GM10266 (cell line): ENCODE data around the gene PPP2R5C.

Source experiments
- DNase-seq: peaks from one replicate; pipeline ENCODE4 v3.0.0; 2012; ENCODE audit errors: extremely low spot score
- TF ChIP-seq, protein P1 (sequence below): IDR thresholded peaks from 2 replicates; pipeline ENCODE4 v1.5.1; 2012; ENCODE audit warnings: mild to moderate bottlenecking, low read depth; ENCODE audit not compliant: control insufficient read depth, insufficient read depth; ENCODE audit errors: missing control alignments

The PPP2R5C gene

DNA sequence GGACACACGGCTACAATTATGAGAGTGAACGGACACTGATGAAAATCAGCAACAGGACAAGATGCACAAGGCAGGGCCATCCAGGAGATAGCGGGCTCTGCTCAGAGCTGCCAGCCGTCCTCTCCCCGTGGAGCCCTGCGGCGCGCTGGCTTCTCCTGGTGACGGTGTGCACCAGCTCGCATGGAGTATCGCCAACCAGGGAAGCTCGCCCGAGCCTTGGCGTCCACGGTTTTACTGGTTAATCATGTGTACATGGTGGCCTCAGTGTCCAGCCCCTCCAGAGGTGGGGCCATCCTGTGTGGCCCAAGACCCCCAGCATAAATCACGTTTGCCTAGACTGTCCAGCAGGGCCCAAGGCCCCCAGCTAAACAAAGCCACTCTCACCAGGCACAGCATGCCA lies 171.7 kb downstream of the PPP2R5C start:
- no peak for DNase-seq

DNA sequence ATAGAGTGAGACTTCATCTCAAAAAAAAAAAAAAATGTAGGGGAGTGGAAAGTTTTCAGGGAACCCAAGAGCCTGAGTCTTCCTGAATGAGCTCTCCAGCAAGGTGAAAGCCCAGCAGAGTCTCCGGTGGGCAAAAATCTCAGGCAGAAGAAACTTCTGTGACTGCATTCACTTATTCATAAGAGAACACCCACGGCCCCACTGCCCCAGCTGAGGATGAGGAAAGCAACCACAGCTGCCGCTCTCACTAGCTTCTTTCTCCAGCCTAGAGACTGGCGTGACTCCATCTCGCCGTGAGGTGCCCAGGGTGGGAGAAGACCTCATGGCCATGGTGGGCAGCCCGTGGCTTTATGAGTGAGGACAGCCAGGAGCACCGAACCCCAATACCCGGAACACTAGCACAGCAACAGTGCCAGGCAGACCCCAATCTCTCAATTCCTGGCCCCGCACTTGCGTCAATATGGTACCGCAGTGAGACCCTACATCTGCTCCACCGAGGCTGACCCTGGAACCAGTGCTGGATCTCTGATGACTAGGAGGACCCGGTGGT lies 173.2 kb downstream of the PPP2R5C start:
- DNase-seq, result no peak
- TF ChIP-seq, protein P1, sequence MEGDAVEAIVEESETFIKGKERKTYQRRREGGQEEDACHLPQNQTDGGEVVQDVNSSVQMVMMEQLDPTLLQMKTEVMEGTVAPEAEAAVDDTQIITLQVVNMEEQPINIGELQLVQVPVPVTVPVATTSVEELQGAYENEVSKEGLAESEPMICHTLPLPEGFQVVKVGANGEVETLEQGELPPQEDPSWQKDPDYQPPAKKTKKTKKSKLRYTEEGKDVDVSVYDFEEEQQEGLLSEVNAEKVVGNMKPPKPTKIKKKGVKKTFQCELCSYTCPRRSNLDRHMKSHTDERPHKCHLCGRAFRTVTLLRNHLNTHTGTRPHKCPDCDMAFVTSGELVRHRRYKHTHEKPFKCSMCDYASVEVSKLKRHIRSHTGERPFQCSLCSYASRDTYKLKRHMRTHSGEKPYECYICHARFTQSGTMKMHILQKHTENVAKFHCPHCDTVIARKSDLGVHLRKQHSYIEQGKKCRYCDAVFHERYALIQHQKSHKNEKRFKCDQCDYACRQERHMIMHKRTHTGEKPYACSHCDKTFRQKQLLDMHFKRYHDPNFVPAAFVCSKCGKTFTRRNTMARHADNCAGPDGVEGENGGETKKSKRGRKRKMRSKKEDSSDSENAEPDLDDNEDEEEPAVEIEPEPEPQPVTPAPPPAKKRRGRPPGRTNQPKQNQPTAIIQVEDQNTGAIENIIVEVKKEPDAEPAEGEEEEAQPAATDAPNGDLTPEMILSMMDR, result no peak

More for the DNA sequence above, 171.7 kb downstream of the PPP2R5C start:
- TF ChIP-seq, protein P1, result no peak

DNA sequence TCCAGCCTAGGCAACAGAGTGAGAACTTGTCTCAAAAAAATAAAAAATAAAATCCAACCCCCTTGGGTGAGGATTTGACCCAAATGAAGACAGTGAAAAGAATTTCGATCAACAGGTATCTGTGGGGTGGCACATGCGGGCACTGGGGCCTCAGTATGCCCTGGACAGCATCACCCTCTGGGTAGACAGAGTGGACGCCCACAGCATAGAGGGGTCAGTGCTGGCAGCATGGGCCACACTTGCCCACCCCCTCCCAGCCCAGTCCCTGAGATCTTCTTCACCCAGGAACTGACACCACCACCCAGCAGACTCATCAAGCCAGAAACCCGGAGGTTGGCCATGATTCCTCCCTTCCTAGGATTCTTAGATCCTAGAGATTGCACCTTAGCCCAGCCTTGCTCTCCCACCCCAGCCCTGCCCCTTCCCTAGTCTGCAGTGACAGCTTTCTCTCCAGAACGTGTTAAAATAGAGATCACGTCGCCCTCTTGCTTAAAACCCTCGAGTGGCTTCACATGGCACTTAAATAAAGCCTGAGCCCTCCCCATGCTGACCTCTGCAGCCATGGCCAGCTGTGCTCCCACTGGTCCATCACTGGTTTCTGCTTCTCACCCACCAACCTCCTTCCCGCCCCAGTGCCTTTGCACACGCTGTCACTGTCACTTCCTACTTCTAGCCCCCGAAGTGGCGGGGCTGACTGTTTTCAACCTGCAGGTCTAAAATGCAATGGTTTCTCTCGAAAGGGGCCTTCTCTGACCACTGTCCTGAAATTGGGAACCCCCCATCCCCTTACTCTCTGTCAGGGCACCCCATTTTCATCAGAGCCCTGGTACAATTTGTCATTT lies 176.6 kb downstream of the PPP2R5C start:
- DNase-seq, result no peak
- TF ChIP-seq, protein P1, result no peak

DNA sequence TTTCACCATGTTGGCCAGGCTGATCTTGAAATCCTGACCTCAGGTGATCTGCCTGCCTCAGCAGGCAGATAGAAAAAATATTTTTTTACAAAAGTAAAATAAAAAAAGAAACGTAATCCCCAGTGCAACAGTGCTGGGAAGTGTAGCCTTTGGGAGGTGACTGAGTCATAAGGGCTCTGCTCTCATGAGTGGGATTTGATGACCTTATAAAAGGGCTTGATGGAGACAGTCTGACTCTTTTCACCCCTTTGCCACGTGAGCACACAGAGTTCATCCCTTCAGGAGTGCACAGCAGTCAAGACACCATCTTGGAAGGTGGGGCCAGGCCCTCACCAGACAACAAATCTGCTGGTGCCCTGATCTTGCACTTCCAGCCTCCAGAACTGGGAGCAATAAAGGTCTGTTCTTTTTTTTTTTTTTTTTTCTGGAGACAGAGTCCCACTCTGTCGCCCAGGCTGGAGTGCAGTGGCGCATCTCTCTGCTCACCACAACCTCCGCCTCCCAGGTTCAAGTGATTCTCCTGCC lies 178.2 kb downstream of the PPP2R5C start:
- no peak for DNase-seq
- TF ChIP-seq, protein P1, result no peak

DNA sequence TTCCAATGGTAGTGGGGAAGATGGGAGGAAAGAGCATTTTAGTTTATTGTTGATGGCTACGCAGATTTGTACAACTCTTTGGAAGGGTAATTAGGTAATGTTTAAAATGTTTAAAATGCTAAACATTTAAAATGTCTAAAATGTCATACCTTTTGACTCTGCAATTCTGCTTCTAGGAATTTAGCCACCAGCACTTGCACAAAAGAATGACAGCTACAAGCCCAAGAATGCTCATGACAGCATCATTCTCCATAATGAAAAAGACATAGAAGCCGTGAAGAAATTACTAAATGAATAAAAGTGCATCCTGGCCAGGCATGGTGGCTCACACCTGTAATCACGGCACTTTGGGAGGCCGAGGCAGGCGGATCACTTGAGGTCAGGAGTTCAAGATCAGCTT lies 182.9 kb downstream of the PPP2R5C start:
- DNase-seq, result no peak
- TF ChIP-seq, protein P1, result no peak

DNA sequence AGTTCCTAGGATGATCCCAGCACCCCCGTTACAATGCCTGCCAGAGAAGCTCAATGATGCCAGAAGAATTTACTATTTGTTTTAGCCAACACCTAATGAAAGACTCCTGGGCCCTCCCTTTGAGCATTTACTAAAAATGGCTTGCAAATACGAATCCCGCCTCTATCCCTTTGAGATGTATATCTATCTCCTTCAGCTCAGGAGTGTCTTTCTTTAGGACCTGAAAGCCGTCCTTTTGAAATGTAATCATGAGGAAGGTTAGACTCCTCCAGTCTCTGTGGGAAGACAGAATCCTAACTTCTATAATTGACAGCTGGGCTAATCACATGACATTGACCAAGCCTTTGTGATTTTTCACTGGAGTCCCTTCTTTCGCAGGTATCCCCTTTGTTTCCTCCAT lies 183.7 kb downstream of the PPP2R5C start:
- DNase-seq, result no peak
- TF ChIP-seq, protein P1, result no peak

DNA sequence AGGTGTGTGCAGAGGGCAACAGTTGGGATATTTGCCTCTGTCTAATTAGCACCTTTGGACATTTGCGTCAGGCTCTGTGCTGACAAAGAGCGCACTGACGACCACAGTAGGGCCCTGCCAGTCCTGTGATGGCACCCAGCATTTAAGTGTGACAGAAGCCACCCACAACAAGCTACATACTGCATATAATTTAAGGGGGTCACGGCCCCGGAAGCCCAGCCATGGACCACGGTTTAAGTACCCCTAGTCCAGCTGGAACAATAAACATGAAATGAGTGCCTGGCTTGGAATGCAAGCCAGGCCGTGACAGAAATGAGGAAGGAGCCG lies 186.0 kb downstream of the PPP2R5C start:
- no peak for DNase-seq

More for the DNA sequence above, 186.0 kb downstream of the PPP2R5C start:
- TF ChIP-seq, protein P1, result no peak
